Ishikawa (cell line): Measurements from ENCODE around the gene LAMA1.

ENCODE experiments used
- CEBPB ChIP-seq: IDR thresholded peaks from 2 replicates; pipeline ENCODE4 v1.6.1; 2012
- CREB1 ChIP-seq: IDR thresholded peaks from 2 replicates; pipeline ENCODE4 v1.6.1; 2012; ENCODE audit warnings: low read depth
- EGR1 ChIP-seq: IDR thresholded peaks from 2 replicates; pipeline ENCODE4 v1.6.1; 2012
- EP300 ChIP-seq: IDR thresholded peaks from 2 replicates; pipeline ENCODE4 v1.6.1; 2012; ENCODE audit warnings: borderline replicate concordance
- FOXM1 ChIP-seq: IDR thresholded peaks from 2 replicates; pipeline ENCODE4 v1.6.1; 2012; ENCODE audit warnings: low read depth, borderline replicate concordance
- MAX ChIP-seq: IDR thresholded peaks from 2 replicates; pipeline ENCODE4 v1.6.1; 2012
- NFIC ChIP-seq: IDR thresholded peaks from 2 replicates; pipeline ENCODE4 v1.6.1; 2012
- RAD21 ChIP-seq: IDR thresholded peaks from 2 replicates; pipeline ENCODE4 v1.6.1; 2012; ENCODE audit warnings: low read depth
- REST ChIP-seq: IDR thresholded peaks from 2 replicates; pipeline ENCODE4 v1.6.1; 2012; ENCODE audit warnings: low read depth, mild to moderate bottlenecking
- TAF1 ChIP-seq: IDR thresholded peaks from 2 replicates; pipeline ENCODE4 v1.6.1; 2012; ENCODE audit warnings: low read depth, mild to moderate bottlenecking
- TCF12 ChIP-seq: IDR thresholded peaks from 2 replicates; pipeline ENCODE4 v1.6.1; 2012; ENCODE audit warnings: low read depth
- TEAD4 ChIP-seq: IDR thresholded peaks from 2 replicates; pipeline ENCODE4 v1.6.1; 2012
- USF1 ChIP-seq: IDR thresholded peaks from 2 replicates; pipeline ENCODE4 v1.6.1; 2012
- YY1 ChIP-seq: IDR thresholded peaks from 2 replicates; pipeline ENCODE4 v1.6.1; 2012; ENCODE audit warnings: low read depth
- ZBTB7A ChIP-seq: IDR thresholded peaks from 2 replicates; pipeline ENCODE4 v1.6.1; 2012; ENCODE audit warnings: low read depth

Gene LAMA1

GRCh38 chr18:7000484-7001096 lies 117.0 kb downstream of the LAMA1 start:
- no peak for TF ChIP-seq MAX
- no peak for TF ChIP-seq EGR1
- TF ChIP-seq RAD21 = peak; percentile 10; the same call in 1 of the 2 replicates
- no peak for TF ChIP-seq CEBPB
- no peak for TF ChIP-seq TAF1

- TF ChIP-seq RAD21 = no peak
Observed at GRCh38 chr18:6997808-6998207, 119.8 kb downstream of the LAMA1 start.

- TF ChIP-seq CREB1 (no peak), YY1 (no peak), REST (no peak), TEAD4 (no peak), MAX (no peak), TAF1 (no peak), FOXM1 (no peak), EGR1 (no peak), USF1 (no peak), TCF12 (no peak), NFIC (no peak), EP300 (no peak), RAD21 (no peak), CEBPB (no peak), ZBTB7A (no peak)
Observed at GRCh38 chr18:6994771-6995430, 122.7 kb downstream of the LAMA1 start.

GRCh38 chr18:6994056-6994770 lies 123.4 kb downstream of the LAMA1 start:
- no peak for TF ChIP-seq EGR1
- TF ChIP-seq CEBPB = no peak
- TF ChIP-seq REST = no peak
- no peak for TF ChIP-seq TCF12
- TF ChIP-seq TEAD4 = no peak
- no peak for TF ChIP-seq CREB1
- no peak for TF ChIP-seq FOXM1
- no peak for TF ChIP-seq MAX
- no peak for TF ChIP-seq NFIC
- TF ChIP-seq YY1 = no peak

- TF ChIP-seq YY1 (no peak), RAD21 (no peak), REST (no peak), USF1 (no peak), CEBPB (no peak), TAF1 (no peak), NFIC (no peak), TCF12 (no peak), FOXM1 (no peak), CREB1 (no peak), MAX (no peak), EGR1 (no peak), TEAD4 (no peak), ZBTB7A (no peak), EP300 (no peak)
Observed at GRCh38 chr18:6992761-6993160, 124.8 kb downstream of the LAMA1 start.
